ENCODE data around the gene CCDC190. TPM values are rescaled to one million over a fixed set of nuclear protein-coding genes. Genes with fewer than 3 reads are reported as not detected.
A peak's percentile ranks its signal among the peaks of the same experiment; 100 is the strongest.
"Not testable (repeated sequence)": the region's sequence is repeated elsewhere in the genome, so short reads cannot be mapped to it uniquely, and the experiment has no call there.

CCDC190 gene
- total RNA-seq, 2 experiments from 2014 or later = not detected

- Mint-ChIP-seq H3K36me3 (peaks cover 14% of the 10 kb centered on the region), H3K27ac (no peak overlapping the region), H3K9me3 (peaks cover 15% of the 10 kb centered on the region), H3K27me3 (peaks cover 22% of the 10 kb centered on the region), H3K4me1 (peaks cover 17% of the 10 kb centered on the region), H3K4me3 (no peak overlapping the region)
- no peak for DNase-seq
- POLR2A ChIA-PET = no interaction called here
- no peak for ATAC-seq (ENCODE audit: low read depth)
Measured at GRCh38 chr1:162838863-162839262, 22.1 kb downstream of the CCDC190 start.

GRCh38 chr1:162835157-162835899 lies 25.6 kb downstream of the CCDC190 start:
- peaks cover 26% of the 10 kb centered on the region for H3K4me1 Mint-ChIP-seq
- peak overlapping the region; percentile 71 for H3K27ac Mint-ChIP-seq
- ATAC-seq (ENCODE audit: low read depth) (peak; percentile 89), DNase-seq (no peak)
- H3K27me3 Mint-ChIP-seq = peaks cover 13% of the 10 kb centered on the region
- peak overlapping the region; percentile 25 for H3K4me3 Mint-ChIP-seq
- H3K36me3 Mint-ChIP-seq = peaks cover 15% of the 10 kb centered on the region
- POLR2A ChIA-PET = no interaction called here
- H3K9me3 Mint-ChIP-seq = peaks cover 21% of the 10 kb centered on the region

GRCh38 chr1:162832470-162832869 lies 28.5 kb downstream of the CCDC190 start:
- Mint-ChIP-seq H3K9me3 (peaks cover 14% of the 10 kb centered on the region), H3K27me3 (peaks cover 12% of the 10 kb centered on the region), H3K36me3 (peaks cover 11% of the 10 kb centered on the region), H3K4me3 (no peak overlapping the region), H3K27ac (no peak overlapping the region), H3K4me1 (peaks cover 28% of the 10 kb centered on the region)
- no peak for ATAC-seq (ENCODE audit: low read depth)
- no peak for DNase-seq
- POLR2A ChIA-PET = no interaction called here

GRCh38 chr1:162829268-162829667 lies 31.7 kb downstream of the CCDC190 start:
- Mint-ChIP-seq H3K36me3 (peaks cover 3% of the 10 kb centered on the region), H3K4me3 (no peak overlapping the region), H3K9me3 (peaks cover 8% of the 10 kb centered on the region), H3K27ac (no peak overlapping the region), H3K27me3 (peaks cover 22% of the 10 kb centered on the region), H3K4me1 (peaks cover 13% of the 10 kb centered on the region)
- POLR2A ChIA-PET = no interaction called here
- DNase-seq (no peak), ATAC-seq (ENCODE audit: low read depth) (no peak)

GRCh38 chr1:162823771-162824525 lies 37.0 kb downstream of the CCDC190 start:
- no peaks in the 10 kb centered on the region for H3K36me3 Mint-ChIP-seq
- POLR2A ChIA-PET = interaction anchor here (0.6 kb wide), 1 partner anchor 74 kb away, joined by 3 read pairs; no protein-coding TSS in a partner anchor
- DNase-seq (no peak), ATAC-seq (ENCODE audit: low read depth) (no peak)
- H3K4me3 Mint-ChIP-seq = no peak overlapping the region
- no peak overlapping the region for H3K27ac Mint-ChIP-seq
- peaks cover 16% of the 10 kb centered on the region for H3K4me1 Mint-ChIP-seq
- no peaks in the 10 kb centered on the region for H3K9me3 Mint-ChIP-seq
- peaks cover 47% of the 10 kb centered on the region for H3K27me3 Mint-ChIP-seq

- Mint-ChIP-seq H3K27me3 (peaks cover 42% of the 10 kb centered on the region), H3K27ac (no peak overlapping the region), H3K36me3 (no peaks in the 10 kb centered on the region), H3K4me3 (peak overlapping the region; percentile 73), H3K4me1 (peaks cover 16% of the 10 kb centered on the region), H3K9me3 (no peaks in the 10 kb centered on the region)
- ATAC-seq (ENCODE audit: low read depth) (peak; percentile 50), DNase-seq (no peak)
- POLR2A ChIA-PET = interaction anchor here (0.6 kb wide), 1 partner anchor 75 kb away, joined by 3 read pairs; no protein-coding TSS in a partner anchor
Measured at GRCh38 chr1:162823231-162823630, 37.7 kb downstream of the CCDC190 start.

GRCh38 chr1:162822391-162823200 lies 38.4 kb downstream of the CCDC190 start:
- ATAC-seq (ENCODE audit: low read depth) (peak; percentile 71), DNase-seq (peak; percentile 48)
- Mint-ChIP-seq H3K4me1 (peaks cover 16% of the 10 kb centered on the region), H3K36me3 (no peaks in the 10 kb centered on the region), H3K27ac (peak overlapping the region; percentile 32), H3K4me3 (peak overlapping the region; percentile 73), H3K27me3 (peaks cover 39% of the 10 kb centered on the region), H3K9me3 (no peaks in the 10 kb centered on the region)
- POLR2A ChIA-PET = no interaction called here

- H3K36me3 Mint-ChIP-seq; POLR2A ChIA-PET; H3K9me3 Mint-ChIP-seq; H3K27ac Mint-ChIP-seq; ATAC-seq (ENCODE audit: low read depth); H3K4me3 Mint-ChIP-seq; DNase-seq: not testable (repeated sequence)
- Mint-ChIP-seq H3K27me3 (peaks cover 24% of the 10 kb centered on the region), H3K4me1 (peaks cover 15% of the 10 kb centered on the region)
Measured at GRCh38 chr1:162818666-162819065, 42.3 kb downstream of the CCDC190 start.

GRCh38 chr1:162818136-162818535 lies 42.8 kb downstream of the CCDC190 start:
- H3K4me3 Mint-ChIP-seq; ATAC-seq (ENCODE audit: low read depth); DNase-seq; POLR2A ChIA-PET; H3K36me3 Mint-ChIP-seq; H3K27ac Mint-ChIP-seq; H3K9me3 Mint-ChIP-seq: not testable (repeated sequence)
- Mint-ChIP-seq H3K27me3 (peaks cover 21% of the 10 kb centered on the region), H3K4me1 (peaks cover 13% of the 10 kb centered on the region)

GRCh38 chr1:162812357-162812756 lies 48.6 kb downstream of the CCDC190 start:
- H3K27ac Mint-ChIP-seq; DNase-seq; H3K4me3 Mint-ChIP-seq; H3K9me3 Mint-ChIP-seq; H3K27me3 Mint-ChIP-seq; POLR2A ChIA-PET; ATAC-seq (ENCODE audit: low read depth); H3K4me1 Mint-ChIP-seq: not testable (repeated sequence)
- H3K36me3 Mint-ChIP-seq = peaks cover 32% of the 10 kb centered on the region

GRCh38 chr1:162807503-162807902 lies 53.5 kb downstream of the CCDC190 start:
- H3K4me3 Mint-ChIP-seq; ATAC-seq (ENCODE audit: low read depth); POLR2A ChIA-PET; H3K27me3 Mint-ChIP-seq; DNase-seq; H3K4me1 Mint-ChIP-seq; H3K9me3 Mint-ChIP-seq; H3K27ac Mint-ChIP-seq: not testable (repeated sequence)
- H3K36me3 Mint-ChIP-seq = peaks cover 49% of the 10 kb centered on the region
